Activated T-helper 1 cell treated with Interleukin-2 at 50 U/mL for 16 hours (primary cell): ENCODE measurements around the gene STXBP6.

ENCODE experiments used
- DNase-seq: peaks from one replicate; pipeline ENCODE4 v3.0.0-alpha.2; 2020; ENCODE audit warnings: low read depth

Gene STXBP6

DNA sequence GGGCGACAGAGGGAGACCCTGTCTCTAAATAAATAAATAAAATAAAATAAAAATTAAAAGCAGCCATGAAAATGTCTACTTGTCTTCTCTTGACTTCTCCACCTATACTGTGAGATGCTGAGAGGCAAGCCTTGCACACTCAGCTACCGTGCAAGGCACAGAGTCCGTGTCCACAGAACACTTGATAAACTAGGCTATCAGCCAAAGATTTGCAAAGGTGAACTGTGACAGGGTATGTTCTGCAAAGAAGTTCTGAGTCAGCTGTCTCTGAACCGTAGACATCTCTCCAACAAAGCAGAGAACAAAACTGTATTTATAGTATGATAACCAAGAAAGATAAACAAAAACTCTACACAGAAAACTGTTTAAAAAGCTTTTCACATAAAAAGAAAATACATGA is 35.5 kb downstream of the STXBP6 start:
- no peak for DNase-seq

DNA sequence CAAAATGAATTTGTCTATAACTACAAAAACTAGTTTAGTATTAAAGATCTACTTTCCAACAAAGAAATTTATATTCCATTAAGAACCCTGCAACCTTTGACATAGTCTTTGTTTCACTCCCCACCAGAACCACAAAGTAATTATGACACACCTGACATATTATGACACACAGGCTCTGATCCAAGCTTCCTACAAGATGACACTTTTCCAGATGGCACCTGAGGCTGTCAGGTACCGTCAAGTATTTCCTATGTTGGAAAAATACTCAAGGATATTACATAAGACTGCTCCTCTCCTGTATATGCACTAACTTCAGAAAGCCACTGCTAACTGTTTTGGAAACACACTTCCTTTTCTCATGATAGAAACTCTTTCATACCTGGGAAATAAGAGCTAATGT is 38.9 kb downstream of the STXBP6 start:
- no peak for DNase-seq

DNA sequence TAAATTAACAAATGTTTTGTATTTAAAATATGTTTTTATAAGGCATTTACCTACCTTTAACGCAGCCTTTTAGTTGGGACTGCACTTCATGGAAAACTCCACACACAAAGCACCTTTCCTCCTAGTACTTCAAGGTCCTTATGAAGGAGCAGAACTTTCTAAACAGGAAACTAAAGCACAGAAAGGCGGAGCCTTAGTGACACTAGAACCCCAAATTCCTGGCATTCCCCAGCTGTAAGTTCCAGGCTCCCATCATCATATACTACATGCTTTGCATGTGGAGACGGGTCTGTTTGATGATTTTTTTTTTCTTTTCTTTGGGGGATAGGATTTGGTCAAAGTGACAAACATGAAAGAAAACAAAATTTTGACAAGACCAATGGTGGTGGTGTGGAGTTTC is 39.5 kb downstream of the STXBP6 start:
- no peak for DNase-seq

DNA sequence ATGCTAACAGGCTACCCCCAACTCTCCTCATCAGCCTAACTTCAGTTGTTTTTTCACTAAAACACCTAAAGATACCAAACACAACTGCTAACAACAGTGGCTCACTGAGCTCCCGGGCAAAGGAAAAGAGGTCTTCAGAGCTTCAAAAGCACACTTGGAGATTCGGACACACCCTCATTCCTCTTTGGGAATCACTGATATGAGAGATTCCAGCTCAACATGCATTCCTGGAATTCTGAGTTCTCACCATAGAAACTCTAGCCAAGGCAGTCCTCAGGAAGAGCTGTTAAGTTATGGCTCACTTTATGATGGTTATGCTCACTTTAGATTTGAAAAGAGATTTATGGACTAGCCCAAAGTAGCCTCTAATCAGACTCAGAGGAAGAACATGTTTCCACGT is 40.1 kb downstream of the STXBP6 start:
- DNase-seq = no peak

DNA sequence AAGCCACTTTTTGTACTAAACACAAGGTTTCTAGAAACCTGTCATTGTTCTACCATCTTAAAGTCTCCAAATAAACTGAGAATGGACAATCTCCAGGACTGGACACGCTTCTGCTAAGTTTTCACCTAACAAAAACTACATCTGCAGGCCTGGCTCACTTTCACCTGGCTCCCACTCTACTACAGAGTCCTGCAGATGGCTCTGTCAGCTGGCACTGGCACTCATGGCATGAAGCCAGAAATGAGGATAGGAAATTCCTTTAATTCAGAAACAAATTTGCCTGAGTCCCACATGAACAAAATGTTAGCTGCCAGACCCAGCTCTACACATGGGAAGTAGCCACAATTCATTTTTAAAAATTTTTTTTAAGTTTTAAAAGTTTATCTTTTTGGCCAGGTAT is 42.1 kb downstream of the STXBP6 start:
- DNase-seq = no peak

DNA sequence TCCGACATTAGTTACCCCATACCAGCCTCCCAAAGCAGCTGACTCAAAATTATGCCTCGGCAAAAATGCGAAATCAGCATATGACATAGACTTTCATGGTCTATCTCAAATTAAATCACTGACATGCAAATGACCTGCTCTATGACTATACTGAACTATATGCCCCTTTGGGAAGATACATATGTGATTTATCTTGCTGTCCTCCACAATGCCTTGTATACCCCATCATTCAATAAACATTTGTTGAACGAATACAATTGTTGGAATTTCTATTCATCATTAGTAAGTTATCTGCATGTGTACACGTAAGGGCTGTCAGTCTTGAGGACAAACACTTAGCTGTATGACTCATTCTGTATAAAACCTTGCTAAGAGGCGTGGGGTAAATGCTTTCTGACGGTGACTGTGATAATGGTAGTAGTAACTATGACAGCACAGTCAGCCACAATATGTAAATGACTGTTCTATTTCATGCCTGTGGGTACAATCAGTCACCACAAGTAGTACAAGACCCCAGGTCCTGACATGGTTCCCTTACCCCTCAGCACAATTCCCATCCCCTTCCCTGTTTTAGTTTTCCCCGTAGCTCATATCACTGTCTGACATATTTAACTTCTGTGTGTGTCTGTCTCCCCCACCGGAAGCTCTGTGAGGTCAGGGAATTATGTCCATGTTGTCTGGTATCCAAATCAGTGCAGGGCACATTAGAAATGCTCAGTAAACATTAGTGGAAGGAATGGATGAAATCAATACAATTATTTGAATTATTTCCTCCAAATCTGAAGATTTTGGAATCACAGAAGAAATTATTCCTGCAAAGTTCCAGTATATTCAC is 42.8 kb downstream of the STXBP6 start:
- DNase-seq = no peak

DNA sequence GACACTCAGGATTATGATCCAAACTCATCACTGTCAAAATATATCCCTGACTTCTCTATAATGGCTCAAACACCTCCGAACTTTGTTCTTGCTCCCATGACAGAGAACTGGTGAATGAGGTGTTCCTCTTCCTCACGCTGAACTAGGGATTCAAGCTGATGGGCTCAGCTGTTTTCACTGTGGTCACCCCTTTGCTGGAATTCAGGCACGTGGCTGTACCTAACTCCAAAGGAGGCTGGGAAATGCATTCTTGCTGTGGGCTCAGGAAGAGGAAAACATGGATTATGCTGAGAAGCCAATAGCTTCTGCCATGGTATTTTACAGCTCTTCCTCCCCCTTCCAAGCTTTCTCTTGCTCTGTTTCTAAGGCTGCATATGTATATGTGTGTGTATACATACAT is 43.9 kb downstream of the STXBP6 start:
- DNase-seq = no peak

DNA sequence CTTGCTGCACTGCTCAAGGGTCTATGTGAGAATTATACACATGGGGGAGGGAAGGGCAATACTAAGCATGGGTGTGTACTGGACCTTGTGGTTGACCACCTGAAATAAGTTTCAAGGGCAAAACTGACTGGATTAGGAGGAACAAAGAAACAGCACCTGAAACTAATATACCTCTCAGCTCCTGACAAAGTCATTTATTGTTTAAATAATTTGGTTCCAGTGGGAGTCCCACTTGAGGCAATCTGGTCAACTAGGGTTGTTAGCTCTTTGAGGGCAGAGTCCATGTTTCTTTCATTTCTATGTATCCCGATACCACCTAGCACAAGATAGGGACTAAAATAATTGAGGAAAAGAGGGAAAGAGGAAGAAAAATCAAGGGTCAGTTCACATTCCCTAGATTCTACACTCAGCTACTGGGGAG is 45.5 kb downstream of the STXBP6 start:
- no peak for DNase-seq

DNA sequence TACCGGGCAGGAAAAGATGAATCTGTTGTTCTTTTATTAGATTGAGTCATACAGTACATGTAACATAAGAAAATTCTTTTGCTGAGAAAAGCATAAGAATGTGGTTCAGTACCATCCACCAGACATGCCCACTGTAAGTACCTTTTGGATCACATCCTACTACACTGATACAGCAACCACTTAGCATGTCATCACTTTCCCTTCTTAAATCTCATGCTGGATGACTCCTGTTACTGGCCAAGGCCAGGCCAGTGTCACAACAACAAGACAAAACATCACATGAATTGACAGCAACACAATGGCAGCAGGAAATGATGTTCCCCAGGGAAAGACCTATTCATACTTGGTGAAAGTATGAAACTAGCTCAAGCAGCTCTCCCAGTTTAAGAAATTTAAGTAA is 46.4 kb downstream of the STXBP6 start:
- DNase-seq = no peak

DNA sequence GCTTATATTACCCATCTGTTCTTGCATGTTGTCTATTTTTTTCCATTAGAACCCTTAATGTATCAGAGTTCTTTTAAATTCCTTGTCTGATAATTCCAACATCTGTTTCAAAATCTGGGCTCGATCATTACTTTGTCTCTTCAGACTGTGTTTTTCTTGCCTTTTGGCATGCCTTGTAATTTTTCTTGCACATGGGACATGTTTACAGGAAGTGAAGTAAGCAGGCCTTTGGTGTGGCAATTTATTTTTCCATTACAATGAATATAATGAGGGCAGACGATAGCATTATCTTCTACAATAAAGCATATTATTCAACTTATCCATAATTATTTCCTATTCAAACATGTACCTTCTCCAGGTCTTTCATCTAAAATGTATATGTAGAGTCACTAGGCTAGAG is 48.3 kb downstream of the STXBP6 start:
- no peak for DNase-seq

DNA sequence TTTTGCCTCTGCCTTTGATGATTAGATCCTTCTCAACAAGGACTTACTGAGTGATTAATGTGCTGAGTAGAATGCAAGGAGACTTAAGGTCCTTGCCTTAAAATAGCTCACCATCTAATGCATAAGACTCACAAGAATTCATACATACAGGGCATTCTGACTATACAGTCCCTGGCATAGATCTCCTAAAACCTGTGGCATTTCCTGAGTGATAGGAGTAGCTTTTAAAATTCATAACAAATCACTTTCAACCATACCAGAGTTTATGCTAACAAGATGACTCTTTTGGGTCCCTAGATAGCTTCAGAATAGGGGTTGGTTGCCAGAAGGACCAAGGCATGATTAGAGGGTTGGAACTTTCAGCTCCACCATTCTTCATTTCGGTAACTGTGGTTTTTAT is 48.8 kb downstream of the STXBP6 start:
- no peak for DNase-seq

DNA sequence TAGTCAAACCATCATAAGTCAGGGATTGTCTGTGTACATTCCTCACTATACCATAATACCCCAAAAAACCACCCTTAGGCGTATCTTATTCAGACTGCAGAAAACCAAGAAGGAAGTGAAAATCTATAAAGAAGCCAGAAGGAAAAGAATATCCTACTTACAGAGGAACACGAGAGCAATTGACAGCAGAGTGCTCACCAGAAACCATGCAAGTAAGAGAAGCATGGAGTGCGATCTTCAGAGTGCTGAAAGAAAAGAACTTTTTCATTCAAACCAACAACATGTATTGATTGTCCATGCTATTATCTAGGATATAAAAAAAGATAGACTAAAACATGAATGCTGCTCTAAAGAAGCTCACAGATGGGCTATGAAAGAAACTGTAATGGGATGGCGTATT is 50.8 kb downstream of the STXBP6 start:
- no peak for DNase-seq

DNA sequence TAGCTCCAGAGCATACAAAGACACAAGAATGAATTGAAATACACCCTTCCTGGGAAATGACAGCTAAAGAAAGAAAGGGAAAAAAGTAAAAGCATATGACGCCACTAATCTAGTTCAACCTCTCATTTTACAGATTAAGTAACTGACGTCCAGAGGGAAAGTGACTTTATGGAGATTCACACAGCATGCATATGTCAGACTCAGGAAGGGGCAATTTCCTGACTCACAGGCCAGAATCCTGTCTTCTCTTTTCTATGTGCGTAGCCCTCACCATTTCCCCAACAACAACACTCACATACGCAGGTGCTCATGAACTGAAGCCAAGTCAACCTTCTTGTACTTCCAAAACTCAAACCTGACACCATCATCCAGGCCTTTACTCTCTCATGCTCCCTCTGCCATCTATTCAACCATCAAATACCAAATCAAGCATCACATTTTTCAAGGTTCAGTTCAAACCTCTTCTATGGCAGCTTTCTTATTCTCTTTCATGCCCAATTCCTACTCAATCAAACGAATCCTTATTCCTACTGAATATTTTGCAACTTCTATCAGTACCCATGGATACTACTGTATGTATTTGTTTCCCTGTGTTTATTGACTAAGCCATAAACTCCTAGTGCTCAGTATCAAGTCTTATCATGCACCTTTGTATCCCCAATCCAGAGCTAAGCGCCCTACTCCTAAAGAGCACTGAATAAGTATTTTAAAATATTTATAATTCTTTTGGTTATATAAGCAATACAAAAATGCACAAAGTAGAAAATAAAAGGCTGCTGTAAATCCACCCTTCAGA is 52.8 kb downstream of the STXBP6 start:
- no peak for DNase-seq

DNA sequence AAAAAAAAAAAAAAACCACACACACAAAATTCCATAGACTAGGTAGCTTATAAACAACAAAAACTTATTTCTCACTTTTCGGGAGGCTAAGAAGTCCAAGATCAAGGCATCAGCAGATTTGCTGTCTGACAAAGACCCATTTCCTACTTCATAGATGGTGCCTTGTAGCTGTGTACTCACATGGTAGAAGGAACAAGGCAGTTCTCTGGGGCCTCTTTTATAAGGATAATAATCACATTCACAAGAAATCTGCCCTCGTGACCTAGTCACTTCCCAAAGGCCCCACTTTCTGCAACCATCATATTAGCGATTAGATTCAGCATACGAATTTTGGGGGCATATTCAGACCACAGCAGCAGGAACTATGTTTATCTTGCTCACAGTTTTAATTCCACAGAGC is 54.9 kb downstream of the STXBP6 start:
- no peak for DNase-seq

DNA sequence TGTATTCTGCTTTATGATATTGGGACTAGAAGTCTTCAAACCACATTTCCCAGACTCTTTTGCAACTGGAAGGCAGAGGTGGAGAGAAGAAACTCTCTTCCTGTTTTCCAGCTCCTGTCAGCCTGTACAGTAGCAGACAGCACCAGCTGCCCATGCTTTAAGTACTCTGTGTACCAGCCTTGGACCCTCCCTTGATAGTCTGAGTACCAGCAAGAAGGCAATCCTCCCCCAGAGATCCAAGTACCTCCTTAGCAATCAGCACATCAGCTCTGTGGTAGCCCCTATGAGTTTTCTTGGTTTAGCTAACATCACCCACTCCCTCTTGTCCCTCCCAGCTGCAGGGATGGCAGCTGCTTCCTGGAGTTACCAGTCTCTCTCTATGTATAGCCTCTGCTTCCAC is 56.3 kb downstream of the STXBP6 start:
- DNase-seq = no peak

DNA sequence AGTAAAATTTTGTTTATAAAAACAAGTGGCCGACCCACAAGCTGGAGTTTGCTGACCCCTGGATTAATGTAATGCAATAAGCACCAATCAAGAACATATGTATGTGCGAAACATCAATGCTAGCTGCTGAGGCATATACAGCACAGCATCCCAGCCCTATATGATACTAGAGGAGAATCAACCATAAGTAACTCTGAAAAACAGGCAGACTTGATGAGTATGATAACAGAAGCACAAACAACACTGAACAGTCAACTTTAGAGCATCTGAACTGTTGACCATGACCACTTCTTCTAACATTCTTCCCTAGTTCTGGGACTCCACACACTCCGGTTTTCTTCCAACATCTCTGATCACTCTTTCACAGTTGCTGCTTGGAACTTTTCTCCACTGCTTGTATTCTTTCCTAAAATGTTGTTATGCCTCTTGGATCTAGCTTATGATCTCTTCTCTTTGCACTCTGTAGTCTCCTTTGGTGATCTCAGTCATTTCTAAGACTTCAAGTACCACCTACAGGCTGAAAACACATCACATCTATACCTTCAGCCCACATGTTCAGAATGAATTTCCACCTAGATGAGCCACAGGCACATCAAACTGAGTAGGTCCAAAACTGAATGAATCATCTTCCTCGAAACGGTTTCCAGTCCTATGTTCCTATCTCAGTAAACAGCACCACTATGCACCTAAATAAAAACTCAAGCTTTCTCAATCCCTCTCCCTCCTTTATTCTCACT is 57.2 kb downstream of the STXBP6 start:
- no peak for DNase-seq

DNA sequence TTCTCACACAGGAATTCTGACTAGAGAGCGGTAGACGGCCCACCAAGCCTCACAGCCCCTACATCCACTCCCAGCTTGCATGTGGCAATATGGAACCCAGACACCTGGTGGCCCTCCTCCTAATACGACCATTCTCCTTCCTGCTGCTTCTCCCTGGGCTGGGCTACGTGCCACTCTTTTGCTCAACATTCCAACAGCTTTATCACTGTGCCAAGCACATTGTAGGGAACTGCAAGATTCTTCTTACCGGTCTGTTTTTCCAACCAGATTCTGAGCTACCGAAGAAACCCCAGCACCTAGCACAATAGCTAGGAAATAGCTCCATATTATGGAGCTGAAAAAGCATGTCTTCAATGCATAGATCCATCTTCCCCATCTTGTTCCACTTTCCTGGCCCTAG is 58.1 kb downstream of the STXBP6 start:
- DNase-seq = no peak

DNA sequence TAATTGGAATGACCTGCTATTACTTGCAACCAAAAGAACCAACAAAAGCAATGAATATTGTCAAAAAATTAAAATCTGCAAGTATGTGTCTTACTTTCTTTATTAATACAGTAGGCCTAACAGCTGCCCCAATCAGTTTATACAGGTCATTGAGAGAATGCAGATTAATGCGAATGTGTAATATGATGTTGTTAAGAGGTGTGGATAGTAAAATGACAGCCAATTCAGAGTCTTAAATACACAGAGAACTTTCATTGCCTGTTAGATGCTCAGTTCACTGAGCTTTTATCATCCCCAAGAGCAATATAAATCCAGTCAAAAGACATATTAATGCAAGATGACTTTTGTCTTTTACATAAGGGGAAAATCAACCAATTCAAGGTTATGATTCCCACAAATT is 58.7 kb downstream of the STXBP6 start:
- DNase-seq = no peak

DNA sequence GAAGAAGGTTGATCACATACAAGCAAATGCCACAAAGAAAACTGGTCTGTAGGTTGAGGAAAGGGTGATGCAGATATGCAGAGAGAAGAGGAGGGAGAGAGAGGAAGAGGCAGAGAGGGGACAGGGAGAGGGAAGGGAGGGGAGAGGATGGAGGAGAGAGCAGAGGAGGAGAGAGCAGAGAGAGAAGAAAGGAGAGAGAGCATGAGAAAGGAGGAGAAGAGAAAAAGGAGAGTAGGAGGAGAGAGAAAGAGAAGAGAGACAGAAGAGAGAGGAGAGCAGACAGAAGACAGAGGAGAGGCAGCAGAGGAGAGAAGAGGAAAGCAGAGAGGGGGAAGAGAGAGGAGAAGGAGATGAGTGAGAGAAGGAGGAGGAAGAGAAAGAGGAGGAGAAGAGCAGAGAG is 59.2 kb downstream of the STXBP6 start:
- no peak for DNase-seq

DNA sequence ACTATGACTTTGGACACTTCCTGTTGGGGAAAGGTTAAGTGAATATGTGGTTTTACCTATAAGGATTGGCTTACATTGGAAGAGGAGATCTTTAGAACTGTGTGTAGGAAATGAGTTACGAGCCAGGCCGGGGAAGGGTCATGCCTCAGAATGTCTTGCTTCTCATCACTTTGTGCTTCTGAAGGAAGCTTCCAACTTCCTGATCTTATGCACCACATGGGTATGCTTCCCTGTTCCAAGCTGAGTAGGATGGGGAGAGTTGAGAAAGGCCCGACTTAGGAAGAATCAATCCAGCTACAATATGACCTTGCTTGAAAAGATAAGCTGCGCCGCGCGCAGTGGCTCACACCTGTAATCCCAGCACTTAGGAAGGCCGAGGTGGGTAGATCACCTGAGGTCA is 59.9 kb downstream of the STXBP6 start:
- DNase-seq = no peak

DNA sequence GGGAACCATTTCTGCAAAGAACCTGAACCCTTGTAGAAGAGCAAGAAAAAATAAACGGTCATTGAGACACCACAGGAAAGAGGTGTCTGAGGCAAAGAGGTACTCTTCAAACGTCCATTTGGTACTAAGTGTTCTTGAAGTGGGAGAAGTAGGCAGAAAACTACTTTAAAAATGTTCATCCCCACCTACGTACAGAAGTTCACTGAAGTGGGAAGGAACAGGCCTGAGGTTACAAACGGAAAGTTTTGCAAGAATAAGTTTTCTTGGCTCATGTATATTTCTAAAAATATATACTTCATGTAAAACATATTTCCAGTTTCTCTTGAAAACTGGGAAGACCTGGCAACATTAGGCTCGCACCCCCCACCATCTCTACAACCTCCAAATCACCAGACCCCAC is 61.2 kb downstream of the STXBP6 start:
- no peak for DNase-seq

DNA sequence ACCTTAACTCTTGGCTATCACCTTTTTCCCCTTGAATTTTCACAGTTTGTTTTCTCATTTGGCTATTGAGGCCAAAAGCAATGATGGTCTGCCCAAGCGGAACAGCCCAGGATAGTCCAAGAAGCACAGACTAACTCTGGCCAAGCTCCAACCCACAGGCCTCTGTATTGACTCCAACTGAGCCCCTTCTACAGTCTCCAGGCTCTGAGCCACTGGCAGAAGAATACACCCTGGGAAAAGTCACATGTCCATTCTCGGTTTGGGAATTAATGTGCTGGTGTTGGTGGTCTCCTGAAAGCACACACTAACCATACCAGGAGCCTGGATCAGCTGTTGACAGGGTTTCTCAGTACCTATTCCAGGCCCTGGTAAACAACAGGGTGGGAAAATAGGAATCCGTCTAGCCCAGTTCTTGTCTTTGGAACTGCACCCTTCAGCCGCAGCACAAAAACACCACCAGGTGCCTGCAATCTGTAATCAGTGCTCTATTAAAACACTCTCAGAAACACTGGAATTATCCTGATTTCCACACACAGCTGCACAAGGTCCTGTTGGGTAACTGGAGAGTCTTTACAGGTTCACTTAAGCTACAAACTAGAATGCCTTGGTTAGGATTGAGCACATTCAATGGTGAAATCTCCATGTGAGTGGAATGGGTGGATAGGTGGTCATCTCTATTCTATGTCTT is 63.6 kb downstream of the STXBP6 start:
- DNase-seq = no peak
